Stimulated activated naive CD8-positive, alpha-beta T cell treated with anti-CD3 and anti-CD28 coated beads, Interleukin-15, amount 100 ng/mL, for 72 hours (primary cell): ENCODE data around the gene NOXA1.
"Not testable (repeated sequence)": the region's sequence is repeated elsewhere in the genome, so short reads cannot be mapped to it uniquely, and the experiment has no call there.

Experiments
- ATAC-seq: fragments of 150-1000 bp; cut with Tn5 transposase; 2 replicates; pipeline ENCODE4 v1.10.0; 2021; ENCODE audit warnings: mild to moderate bottlenecking, moderate library complexity
- DNase-seq, 2 donors: peaks; one replicate each; pipeline ENCODE4 v3.0.0; 2021 to 2022
- H3K27ac Mint-ChIP-seq, 2 donors: one replicate each; pipeline ENCODE4 v1.8.0; 2022; ENCODE audit warnings: mild to moderate bottlenecking in 2 of 2, mixed read lengths in 2 of 2, moderate library complexity in 2 of 2
- H3K27me3 Mint-ChIP-seq: one replicate; pipeline ENCODE4 v1.8.0; 2022; ENCODE audit warnings: mixed read lengths
- H3K4me1 Mint-ChIP-seq: one replicate; pipeline ENCODE4 v1.8.0; 2022; ENCODE audit warnings: mild to moderate bottlenecking, mixed read lengths
- H3K4me3 Mint-ChIP-seq, 2 donors: one replicate each; pipeline ENCODE4 v1.8.0; 2022; ENCODE audit warnings: mild to moderate bottlenecking in 2 of 2, mixed read lengths in 2 of 2, moderate library complexity in 1 of 2
- H3K9me3 Mint-ChIP-seq, 2 donors: one replicate each; pipeline ENCODE4 v1.8.0; 2022; ENCODE audit warnings: mixed read lengths in 2 of 2

NOXA1 gene

GRCh38 chr9:137449081-137449844 lies 26.1 kb downstream of the NOXA1 start:
- no peak overlapping the region for H3K4me3 Mint-ChIP-seq
- no peaks in the 10 kb centered on the region for H3K9me3 Mint-ChIP-seq
- peaks cover 86% of the 10 kb centered on the region for H3K4me1 Mint-ChIP-seq
- peaks cover 6% of the 10 kb centered on the region for H3K27me3 Mint-ChIP-seq
- ATAC-seq (no peak), DNase-seq (no peak)
- H3K27ac Mint-ChIP-seq, result peak overlapping the region in 1 of 2 donors; percentile 54

GRCh38 chr9:137449931-137450538 lies 26.8 kb downstream of the NOXA1 start:
- peak; percentile 12 for ATAC-seq
- Mint-ChIP-seq H3K27me3 (no peaks in the 10 kb centered on the region), H3K4me1 (peaks cover 86% of the 10 kb centered on the region), H3K9me3 (no peaks in the 10 kb centered on the region), H3K4me3 (no peak overlapping the region), H3K27ac (peak overlapping the region in 1 of 2 donors; percentile 75)
- peak; percentile 49 to 58 for DNase-seq

- peak in 1 of 2 donors; percentile 22 for DNase-seq
- H3K27me3 Mint-ChIP-seq, H3K9me3 Mint-ChIP-seq, ATAC-seq: not testable (repeated sequence)
- H3K4me3 Mint-ChIP-seq, result peak overlapping the region in 1 of 2 donors; percentile 44
- H3K4me1 Mint-ChIP-seq, result peaks cover 86% of the 10 kb centered on the region
- peak overlapping the region in 1 of 2 donors; percentile 75 for H3K27ac Mint-ChIP-seq
Measured at GRCh38 chr9:137450539-137451222, 27.5 kb downstream of the NOXA1 start.

GRCh38 chr9:137451264-137452005 lies 28.2 kb downstream of the NOXA1 start:
- ATAC-seq, H3K9me3 Mint-ChIP-seq, H3K27me3 Mint-ChIP-seq: not testable (repeated sequence)
- peaks cover 88% of the 10 kb centered on the region for H3K4me1 Mint-ChIP-seq
- peak in 1 of 2 donors; percentile 11 for DNase-seq
- peak overlapping the region in 1 of 2 donors; percentile 15 for H3K27ac Mint-ChIP-seq
- peak overlapping the region; percentile 56 to 57 for H3K4me3 Mint-ChIP-seq

- H3K4me1 Mint-ChIP-seq, result peaks cover 91% of the 10 kb centered on the region
- H3K27ac Mint-ChIP-seq, result no peak overlapping the region
- no peaks in the 10 kb centered on the region for H3K27me3 Mint-ChIP-seq
- ATAC-seq, result no peak
- peak in 1 of 2 donors; percentile 16 for DNase-seq
- peak overlapping the region; percentile 56 to 57 for H3K4me3 Mint-ChIP-seq
- no peaks in the 10 kb centered on the region for H3K9me3 Mint-ChIP-seq
Measured at GRCh38 chr9:137452006-137452760, 29.0 kb downstream of the NOXA1 start.

- ATAC-seq (no peak), DNase-seq (peak in 1 of 2 donors; percentile 28)
- H3K9me3 Mint-ChIP-seq, result no peaks in the 10 kb centered on the region
- no peaks in the 10 kb centered on the region for H3K27me3 Mint-ChIP-seq
- no peak overlapping the region for H3K27ac Mint-ChIP-seq
- peak overlapping the region in 1 of 2 donors; percentile 29 for H3K4me3 Mint-ChIP-seq
- peaks cover 91% of the 10 kb centered on the region for H3K4me1 Mint-ChIP-seq
Measured at GRCh38 chr9:137452761-137453642, 29.8 kb downstream of the NOXA1 start.

GRCh38 chr9:137453643-137454081 lies 30.5 kb downstream of the NOXA1 start:
- Mint-ChIP-seq H3K9me3 (no peaks in the 10 kb centered on the region), H3K4me3 (peak overlapping the region in 1 of 2 donors; percentile 2), H3K27me3 (no peaks in the 10 kb centered on the region), H3K4me1 (peaks cover 86% of the 10 kb centered on the region), H3K27ac (peak overlapping the region in 1 of 2 donors; percentile 12)
- DNase-seq, result peak; percentile 55 to 65
- ATAC-seq, result peak; percentile 43

- ATAC-seq, result no peak
- Mint-ChIP-seq H3K27ac (no peak overlapping the region), H3K27me3 (no peaks in the 10 kb centered on the region), H3K4me1 (peaks cover 81% of the 10 kb centered on the region), H3K9me3 (no peaks in the 10 kb centered on the region), H3K4me3 (peak overlapping the region; percentile 44 to 67)
- peak in 1 of 2 donors; percentile 48 for DNase-seq
Measured at GRCh38 chr9:137454145-137454596, 31.0 kb downstream of the NOXA1 start.

- H3K27ac Mint-ChIP-seq, result no peak overlapping the region
- H3K9me3 Mint-ChIP-seq, result no peaks in the 10 kb centered on the region
- peaks cover 80% of the 10 kb centered on the region for H3K4me1 Mint-ChIP-seq
- H3K27me3 Mint-ChIP-seq, result no peaks in the 10 kb centered on the region
- peak overlapping the region; percentile 44 to 67 for H3K4me3 Mint-ChIP-seq
- ATAC-seq, result no peak
- peak in 1 of 2 donors; percentile 14 for DNase-seq
Measured at GRCh38 chr9:137454597-137455358, 31.6 kb downstream of the NOXA1 start.

GRCh38 chr9:137455359-137455991 lies 32.3 kb downstream of the NOXA1 start:
- H3K27me3 Mint-ChIP-seq, result no peaks in the 10 kb centered on the region
- no peak overlapping the region for H3K4me3 Mint-ChIP-seq
- peaks cover 80% of the 10 kb centered on the region for H3K4me1 Mint-ChIP-seq
- no peak overlapping the region for H3K27ac Mint-ChIP-seq
- DNase-seq, result peak in 1 of 2 donors; percentile 11
- ATAC-seq, result no peak
- no peaks in the 10 kb centered on the region for H3K9me3 Mint-ChIP-seq

- H3K4me1 Mint-ChIP-seq, result peaks cover 82% of the 10 kb centered on the region
- no peak for ATAC-seq
- no peaks in the 10 kb centered on the region for H3K9me3 Mint-ChIP-seq
- H3K27ac Mint-ChIP-seq, result peak overlapping the region in 1 of 2 donors; percentile 85
- peak in 1 of 2 donors; percentile 8 for DNase-seq
- no peak overlapping the region for H3K4me3 Mint-ChIP-seq
- H3K27me3 Mint-ChIP-seq, result no peaks in the 10 kb centered on the region
Measured at GRCh38 chr9:137456061-137456863, 33.1 kb downstream of the NOXA1 start.

- peak overlapping the region in 1 of 2 donors; percentile 12 for H3K27ac Mint-ChIP-seq
- peak in 1 of 2 donors; percentile 7 for DNase-seq
- peak overlapping the region in 1 of 2 donors; percentile 41 for H3K4me3 Mint-ChIP-seq
Measured at GRCh38 chr9:137456864-137457405, 33.7 kb downstream of the NOXA1 start.

More at GRCh38 chr9:137456864-137457405, 33.7 kb downstream of the NOXA1 start:
- peaks cover 84% of the 10 kb centered on the region for H3K4me1 Mint-ChIP-seq
- H3K27me3 Mint-ChIP-seq, result no peaks in the 10 kb centered on the region
- no peak for ATAC-seq
- no peaks in the 10 kb centered on the region for H3K9me3 Mint-ChIP-seq
